IPS-18c (cell line): ENCODE data around the gene CACNA1F.

Experiments
- H3K4me3 ChIP-seq: 2 replicates; pipeline ENCODE4 v1.7.0; 2013; ENCODE audit warnings: low read depth, mild to moderate bottlenecking, low read length, moderate library complexity; ENCODE audit not compliant: insufficient read depth
- H3K9me3 ChIP-seq: one replicate; pipeline ENCODE4 v1.6.1; 2013; ENCODE audit warnings: mild to moderate bottlenecking, low read length, moderate library complexity; ENCODE audit not compliant: control insufficient read depth, insufficient read depth

Gene CACNA1F

DNA sequence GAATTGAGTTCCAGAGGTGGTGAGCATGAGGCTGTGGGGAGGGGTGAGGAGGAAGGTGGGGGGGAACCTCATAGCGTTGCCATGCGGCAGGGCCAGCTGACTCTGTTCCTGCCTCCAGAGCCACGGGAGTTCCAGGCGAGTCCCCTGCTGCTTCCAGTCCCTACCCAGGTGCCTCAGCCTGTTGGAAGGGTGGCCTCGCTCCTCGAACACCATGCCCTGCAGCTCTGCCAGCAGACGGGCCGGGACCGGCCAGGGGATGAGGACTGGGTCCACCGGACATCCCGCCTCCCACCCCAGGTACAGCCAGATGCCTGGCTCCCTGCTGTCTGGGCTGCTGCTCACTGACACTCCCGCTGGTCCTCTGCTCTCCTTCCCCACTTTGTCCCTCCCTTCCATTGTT, 10.0 kb upstream of the CACNA1F start:
- H3K9me3 ChIP-seq: peaks cover 16% of the 10 kb centered on the region

DNA sequence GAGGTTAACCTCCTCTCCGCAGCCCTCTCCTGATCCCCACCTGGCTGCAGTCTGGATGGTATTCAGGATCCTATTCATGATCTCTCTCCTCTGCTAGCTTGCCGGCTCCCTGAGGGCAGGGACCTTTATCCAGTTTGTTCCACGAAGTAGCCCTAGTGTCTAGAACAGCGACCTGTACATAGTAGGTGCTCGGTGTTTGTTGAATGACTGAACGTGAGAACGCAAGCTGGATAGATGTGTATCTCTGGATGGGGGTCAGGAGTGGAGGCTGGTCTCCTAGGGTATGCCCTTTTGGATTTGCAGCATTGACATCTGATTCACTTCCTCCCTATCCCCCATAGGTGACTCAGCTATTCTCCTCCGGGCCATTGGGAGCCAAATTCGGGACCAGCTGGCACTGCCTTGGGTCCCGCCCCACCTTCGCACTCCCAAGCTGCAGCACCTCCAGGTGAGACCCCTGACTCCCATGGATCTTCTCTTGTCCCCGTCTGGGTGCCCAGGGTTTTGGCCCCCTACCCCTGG, 9.5 kb upstream of the CACNA1F start:
- Histone ChIP-seq H3K4me3 (no peak overlapping the region), H3K9me3 (peaks cover 15% of the 10 kb centered on the region)

More for the DNA sequence above, 10.0 kb upstream of the CACNA1F start:
- no peak overlapping the region for H3K4me3 ChIP-seq

DNA sequence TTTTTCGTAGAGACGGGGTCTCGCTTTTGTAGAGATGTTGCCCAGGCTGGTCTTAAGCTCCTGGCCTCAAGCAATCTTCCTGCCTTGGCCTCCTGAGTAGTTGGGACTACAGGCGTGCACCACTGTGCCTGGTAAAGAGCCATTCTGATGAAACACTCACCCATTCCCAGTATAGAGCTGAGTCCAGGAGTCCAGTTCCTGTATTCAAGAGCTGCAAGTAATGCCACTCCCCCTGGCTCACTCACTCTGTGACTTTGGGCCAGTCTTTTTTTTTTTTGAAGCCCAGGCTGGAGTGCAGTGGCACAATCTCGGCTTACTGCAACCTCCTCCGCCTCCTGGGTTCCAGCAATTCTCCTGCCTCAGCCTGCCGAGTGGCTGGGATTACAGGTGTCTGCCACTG, 5.6 kb upstream of the CACNA1F start:
- Histone ChIP-seq H3K4me3 (no peak overlapping the region), H3K9me3 (peaks cover 5% of the 10 kb centered on the region)

DNA sequence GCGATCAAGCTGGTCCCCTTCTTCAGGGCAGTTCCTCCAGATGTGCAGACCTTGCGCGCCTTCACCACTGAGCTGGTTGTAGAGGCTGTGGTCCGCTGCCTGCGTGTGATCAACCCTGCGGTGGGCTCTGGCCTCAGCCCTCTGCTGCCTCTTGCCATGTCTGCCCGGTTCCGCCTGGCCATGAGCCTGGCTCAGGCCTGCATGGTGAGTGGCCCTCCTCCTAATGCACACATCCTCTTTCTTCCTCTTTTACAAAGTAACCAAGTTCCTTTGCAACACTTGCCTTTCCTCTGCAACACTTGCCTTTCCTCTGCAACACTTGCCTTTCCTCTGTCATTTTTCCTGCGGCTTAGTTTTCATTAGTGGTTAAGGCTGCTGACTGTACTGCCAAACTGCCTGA, 3.9 kb upstream of the CACNA1F start:
- Histone ChIP-seq H3K4me3 (no peak overlapping the region), H3K9me3 (peaks cover 8% of the 10 kb centered on the region)

DNA sequence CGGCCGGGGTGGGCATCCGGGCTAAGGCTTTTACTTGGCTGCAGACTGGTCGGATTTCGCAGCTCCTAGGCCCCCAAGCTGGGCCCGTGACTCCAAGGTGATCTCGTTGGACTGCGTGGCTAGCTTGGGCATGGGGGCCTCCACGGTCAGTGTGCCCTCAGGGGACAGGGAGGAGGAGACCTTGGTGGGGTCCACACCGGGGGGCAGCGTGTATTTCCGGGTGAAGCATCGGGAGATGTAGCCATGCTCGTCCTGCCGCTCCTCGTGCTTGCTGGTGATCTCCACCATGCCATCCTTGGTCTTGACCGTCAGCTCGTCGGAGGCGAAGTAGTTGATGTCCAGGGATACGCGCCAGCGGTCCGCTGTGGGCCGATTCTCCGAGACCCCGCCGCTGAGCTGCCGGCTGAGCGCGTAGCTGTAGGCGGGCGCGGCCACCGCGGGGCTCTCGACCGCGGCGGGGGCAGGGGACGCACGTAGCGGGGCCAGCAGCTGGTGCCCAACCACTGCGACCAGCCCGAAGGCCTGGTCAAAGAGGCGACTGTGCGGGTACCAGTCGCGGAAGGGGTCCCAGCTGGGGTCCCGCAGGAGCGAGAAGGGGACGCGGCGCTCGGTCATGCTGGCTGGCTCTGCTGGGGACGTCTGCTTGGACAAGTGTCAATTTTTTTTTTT, 881 bp upstream of the CACNA1F start:
- Histone ChIP-seq H3K9me3 (peaks cover 5% of the 10 kb centered on the region), H3K4me3 (no peak overlapping the region)

DNA sequence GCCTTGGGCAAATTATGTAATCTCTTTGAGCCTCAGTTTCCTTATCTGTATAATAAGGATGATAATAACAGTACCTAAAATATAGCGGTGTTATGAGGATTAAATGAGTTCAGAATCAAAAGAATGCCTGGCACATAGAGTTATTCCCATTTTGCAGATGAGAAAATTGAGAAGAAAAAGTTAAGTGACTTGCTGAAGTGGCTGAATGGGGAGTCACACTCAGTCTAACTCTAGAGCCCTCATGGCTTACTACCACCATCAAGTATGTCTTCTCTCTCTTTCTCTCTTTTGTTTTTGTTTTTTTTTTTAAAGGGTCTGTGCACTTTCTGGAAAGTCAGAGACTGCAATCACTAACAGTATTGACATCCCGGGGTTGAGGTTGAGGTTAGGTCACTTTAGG, 615 bp downstream of the CACNA1F start:
- Histone ChIP-seq H3K9me3 (peaks cover 5% of the 10 kb centered on the region), H3K4me3 (no peak overlapping the region)

DNA sequence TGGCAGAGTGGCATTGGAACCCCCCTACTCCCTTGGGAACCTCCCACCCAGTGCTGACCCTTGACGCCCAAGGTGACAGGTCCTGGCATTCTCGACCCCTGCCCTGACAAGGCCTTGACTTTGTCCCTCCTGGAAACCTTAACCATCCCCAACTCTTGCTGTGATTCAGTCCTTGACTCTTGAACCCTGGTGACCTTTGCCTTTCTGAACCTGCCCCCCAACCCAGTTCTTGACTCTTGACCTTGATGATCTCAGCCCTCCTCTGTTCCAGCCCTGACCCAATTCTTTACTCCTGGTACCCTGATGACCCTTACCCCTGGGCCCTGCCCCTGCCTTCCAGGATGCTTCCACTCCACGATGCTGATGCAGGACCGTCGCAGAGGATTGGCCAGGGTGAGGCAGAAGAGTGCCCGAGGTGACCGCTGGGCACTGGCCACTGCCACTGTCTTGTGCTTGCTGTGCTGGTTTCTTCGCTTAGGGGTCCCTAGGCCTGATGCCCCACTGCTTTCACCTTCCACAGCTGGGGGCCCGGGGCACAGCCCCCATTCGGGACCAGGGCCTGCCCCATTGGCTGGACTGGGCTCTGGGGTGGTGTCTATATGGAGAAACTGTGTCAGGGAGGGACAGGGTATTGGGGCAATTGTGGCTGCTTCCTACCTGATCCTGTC, 1.7 kb downstream of the CACNA1F start:
- no peak overlapping the region for H3K4me3 ChIP-seq
- peaks cover 5% of the 10 kb centered on the region for H3K9me3 ChIP-seq

DNA sequence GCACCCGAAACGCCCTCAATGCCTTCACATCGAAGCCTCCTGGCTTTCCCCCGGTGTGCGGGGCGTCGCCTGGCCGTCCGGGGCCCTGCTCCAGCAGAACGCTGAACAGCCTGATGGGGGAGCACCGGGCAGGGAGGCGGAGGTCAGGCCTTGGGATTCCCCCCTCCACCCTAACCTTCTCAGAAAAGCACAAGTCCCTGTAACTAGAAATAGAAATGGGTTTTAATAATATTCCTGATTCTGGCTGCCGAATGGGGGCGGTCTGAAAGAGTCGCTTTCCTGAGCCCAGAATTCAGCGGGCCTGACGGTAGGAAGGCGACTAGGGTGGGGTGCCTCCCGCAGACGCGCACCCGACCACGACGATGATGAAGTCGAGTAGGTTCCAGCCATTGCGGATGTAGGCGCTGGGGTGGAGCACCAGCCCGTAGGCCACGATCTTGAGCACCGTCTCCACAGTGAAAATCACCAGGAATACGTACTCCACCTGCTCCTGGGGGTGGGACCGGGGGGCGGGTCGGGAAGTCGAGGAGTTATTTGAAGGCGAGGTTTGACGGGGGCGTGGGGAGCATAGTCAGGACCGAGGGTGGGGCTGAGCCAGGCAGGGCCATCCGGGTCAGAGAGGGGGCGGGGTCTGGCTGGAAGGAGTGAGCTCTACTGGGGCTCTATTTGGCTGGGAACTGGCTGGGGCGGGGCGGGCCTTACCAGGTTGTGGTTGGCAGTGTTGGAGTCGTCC, 2.5 kb downstream of the CACNA1F start:
- Histone ChIP-seq H3K9me3 (peaks cover 5% of the 10 kb centered on the region), H3K4me3 (peak overlapping the region; percentile 51)

DNA sequence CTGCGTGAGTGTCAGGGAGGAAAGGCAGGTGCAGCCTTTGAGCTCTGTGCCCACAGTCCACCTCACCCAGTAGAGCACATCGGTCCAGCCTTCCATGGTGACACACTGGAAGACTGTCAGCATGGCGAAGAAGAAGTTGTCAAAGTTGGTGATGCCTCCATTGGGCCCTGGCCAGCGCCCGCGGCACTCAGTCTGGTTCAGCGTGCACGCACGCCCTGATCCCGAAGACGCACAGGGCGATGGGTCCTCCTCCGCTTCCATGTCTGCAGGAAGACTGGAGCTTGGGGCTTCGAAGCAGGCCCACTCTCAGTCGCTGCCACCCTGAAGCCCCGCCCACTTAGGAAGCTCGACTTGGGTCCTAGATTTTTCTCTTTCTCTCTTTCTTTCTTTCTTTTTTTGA, 5.0 kb downstream of the CACNA1F start:
- H3K9me3 ChIP-seq: peaks cover 6% of the 10 kb centered on the region
- H3K4me3 ChIP-seq: no peak overlapping the region

DNA sequence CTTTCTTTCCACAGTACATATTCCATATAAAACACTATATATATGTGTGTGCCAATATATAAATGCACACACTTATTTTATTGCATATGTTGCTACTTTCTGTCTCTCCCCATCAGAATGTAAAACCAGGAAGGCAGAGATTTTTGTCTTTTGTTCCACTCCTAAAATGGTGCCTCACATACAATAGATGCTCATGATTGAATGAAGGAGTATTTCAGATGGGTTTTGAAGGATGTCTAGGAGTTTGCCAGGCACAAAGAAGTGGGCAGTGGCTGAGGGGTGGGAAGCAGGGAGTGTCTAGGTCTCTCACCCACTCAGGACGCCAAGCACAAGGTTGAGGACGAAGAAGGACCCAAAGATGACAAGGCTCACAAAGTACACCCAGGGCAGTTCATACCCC, 5.4 kb downstream of the CACNA1F start:
- no peak overlapping the region for H3K4me3 ChIP-seq

DNA sequence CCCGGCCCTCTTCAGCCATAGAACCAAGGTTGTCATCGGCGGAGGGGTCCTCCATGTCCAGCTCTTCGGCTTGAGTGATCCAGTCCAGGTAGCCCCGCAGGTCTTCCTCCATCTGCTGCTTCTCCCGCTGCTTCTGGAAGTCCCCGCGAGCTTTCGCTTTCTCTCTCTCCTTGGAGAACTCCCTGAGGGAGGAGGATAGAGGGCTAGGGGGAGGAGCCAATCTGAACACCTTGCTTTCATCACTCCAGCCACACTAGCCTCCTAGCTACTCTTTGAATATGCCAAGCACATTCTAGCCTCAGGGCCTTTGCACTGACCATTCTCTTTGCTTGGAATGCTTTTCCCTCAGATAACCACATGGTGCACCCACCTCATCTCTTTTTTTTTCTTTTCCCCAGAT, 6.2 kb downstream of the CACNA1F start:
- Histone ChIP-seq H3K4me3 (no peak overlapping the region), H3K9me3 (peaks cover 7% of the 10 kb centered on the region)

More for the DNA sequence above, 5.4 kb downstream of the CACNA1F start:
- H3K9me3 ChIP-seq: peaks cover 3% of the 10 kb centered on the region

DNA sequence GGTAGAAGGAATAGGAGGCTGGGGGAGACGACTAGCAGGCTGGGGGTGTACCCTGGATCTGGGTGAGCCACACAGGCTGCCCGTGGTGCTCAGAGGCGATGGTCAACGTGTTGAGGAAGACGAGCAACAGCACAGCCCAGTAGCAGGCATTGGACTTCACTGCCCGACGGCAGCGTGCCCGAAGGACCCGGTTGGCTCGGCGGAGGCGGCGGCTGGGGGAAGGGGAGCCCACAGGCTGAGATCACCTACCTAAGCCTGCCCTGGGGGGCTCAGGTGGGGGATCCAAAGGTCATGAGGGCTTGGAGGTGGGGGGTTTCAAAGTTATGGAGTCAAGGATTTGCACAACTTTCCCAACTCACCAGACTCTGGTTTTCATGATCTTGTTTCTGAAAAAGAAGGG, 7.3 kb downstream of the CACNA1F start:
- Histone ChIP-seq H3K4me3 (no peak overlapping the region), H3K9me3 (peaks cover 7% of the 10 kb centered on the region)

DNA sequence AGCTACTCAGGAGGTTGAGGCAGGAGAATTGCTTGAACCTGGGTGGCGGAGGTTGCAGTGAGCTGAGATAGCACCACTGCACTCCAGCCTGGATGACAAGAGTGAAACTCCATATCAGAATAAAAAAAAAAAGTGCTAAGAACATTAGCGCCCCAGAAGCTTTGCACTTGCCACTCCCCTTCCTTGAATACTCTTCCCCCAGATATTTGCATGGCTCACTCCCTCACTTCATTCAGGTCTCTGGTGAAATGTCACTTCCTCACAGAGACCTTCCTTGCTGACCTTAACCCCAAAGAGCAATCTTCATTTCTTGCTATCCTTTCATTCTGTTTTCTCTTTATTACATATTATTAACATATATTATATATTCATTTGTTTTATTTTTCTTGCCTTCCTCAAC, 11.3 kb downstream of the CACNA1F start:
- peaks cover 9% of the 10 kb centered on the region for H3K9me3 ChIP-seq

DNA sequence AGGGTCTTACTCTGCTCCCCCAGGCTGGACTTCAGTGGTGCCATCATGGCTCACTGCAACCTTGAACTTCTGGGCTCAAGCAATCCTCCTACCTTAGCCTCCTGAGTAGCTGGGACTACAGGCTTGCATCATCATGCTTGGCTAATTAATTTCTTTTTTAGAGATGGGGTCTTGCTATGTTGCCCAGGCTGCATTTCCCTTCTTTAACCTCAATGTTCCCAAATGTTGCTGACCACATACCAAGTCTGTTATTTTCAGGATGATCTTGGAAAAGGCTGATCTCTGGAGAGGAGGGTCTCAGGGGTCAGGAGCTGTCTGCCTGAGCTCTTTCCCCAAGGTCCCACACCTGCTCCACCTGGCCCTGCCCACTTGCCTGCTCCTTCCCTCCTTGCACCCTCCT, 13.0 kb downstream of the CACNA1F start:
- Histone ChIP-seq H3K4me3 (no peak overlapping the region), H3K9me3 (peaks cover 9% of the 10 kb centered on the region)

More for the DNA sequence above, 11.3 kb downstream of the CACNA1F start:
- no peak overlapping the region for H3K4me3 ChIP-seq

DNA sequence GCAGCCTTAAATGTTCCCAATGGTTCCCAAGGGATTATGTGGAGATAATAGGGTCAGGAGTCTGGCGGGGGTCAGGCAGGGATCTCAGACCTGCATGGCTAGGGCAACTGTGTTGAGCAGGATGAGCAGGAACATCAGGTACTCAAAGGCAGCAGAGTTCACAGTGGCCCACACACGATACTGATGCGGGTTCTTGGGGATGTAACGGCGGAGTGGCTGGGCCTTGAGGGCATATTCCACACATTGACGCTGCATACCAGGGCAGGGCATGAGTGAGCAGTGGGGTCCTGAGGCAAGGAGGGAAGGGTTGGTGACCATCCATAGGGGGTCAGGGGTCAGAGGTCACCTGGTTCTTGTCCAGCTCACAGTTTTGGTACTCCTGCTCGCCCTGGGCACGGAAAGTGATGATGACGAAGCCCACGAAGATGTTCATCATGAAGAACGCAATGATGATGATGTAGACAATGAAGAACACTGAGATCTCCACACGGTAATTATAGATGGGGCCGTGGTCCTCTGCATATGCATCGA, 18.1 kb downstream of the CACNA1F start:
- Histone ChIP-seq H3K4me3 (no peak overlapping the region), H3K9me3 (peaks cover 15% of the 10 kb centered on the region)

DNA sequence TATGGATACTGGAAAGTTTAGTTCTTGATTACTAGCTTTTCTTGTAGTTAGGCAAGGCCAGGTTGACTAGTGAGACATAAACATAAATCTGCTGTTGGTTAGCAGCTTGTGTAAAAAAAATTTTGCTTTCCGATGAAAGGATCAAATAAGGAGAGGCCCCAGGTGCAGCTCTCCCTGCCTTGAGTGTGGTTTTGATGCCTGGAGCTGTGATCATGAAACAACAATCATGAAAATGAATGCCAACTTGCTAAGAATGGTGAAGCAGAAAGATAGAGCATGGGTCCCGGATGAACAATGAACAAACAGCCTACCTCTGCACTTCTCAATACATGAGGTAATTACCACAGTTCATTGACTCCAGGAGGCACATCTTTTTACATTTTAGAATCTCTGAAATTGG, 18.7 kb downstream of the CACNA1F start:
- no peak overlapping the region for H3K4me3 ChIP-seq
- H3K9me3 ChIP-seq: peaks cover 15% of the 10 kb centered on the region

DNA sequence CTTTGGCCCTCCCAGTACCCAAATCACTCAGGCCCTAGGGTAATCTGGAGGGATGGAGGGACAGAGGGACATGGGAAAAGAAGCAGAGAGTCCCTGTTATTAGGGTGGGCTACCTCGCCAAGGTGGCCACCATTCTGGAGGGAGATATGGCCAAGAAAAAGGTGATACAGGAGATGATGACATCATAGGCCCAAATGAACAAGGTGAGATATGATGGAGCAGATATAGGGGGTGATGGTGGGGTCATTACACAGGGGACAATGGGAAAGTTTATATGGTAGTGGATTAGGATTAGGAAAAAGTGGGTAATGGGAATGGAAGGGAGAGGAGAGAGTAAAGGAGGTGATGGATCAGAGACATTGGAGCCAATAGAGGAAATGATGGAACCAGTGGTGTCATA, 20.3 kb downstream of the CACNA1F start:
- no peak overlapping the region for H3K4me3 ChIP-seq
- H3K9me3 ChIP-seq: peaks cover 12% of the 10 kb centered on the region

DNA sequence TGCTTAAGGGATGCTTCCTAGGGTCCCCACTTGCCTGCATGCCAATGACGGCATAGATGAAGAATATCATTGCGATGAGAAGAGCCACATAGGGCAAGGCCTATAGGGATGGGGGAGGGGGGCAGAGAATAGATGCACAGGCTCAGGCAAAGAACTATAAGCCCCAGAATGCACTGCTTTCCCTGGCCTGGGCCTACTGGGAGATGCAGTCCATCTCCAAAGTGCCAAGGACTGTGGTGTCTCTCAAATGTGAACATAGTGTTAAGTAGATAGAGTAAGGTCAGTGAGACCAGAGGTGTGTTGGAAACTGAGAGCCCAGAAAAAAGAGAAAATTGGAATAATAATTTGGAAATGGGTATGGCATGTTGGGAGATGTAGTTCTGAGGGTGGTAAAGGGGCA, 20.9 kb downstream of the CACNA1F start:
- H3K4me3 ChIP-seq: no peak overlapping the region
- H3K9me3 ChIP-seq: peaks cover 12% of the 10 kb centered on the region
